Mesendoderm (in vitro differentiated cells): ENCODE results near the gene PPP1R14C.

Experiments used
- DNase-seq: peaks from one replicate; pipeline ENCODE4 v3.0.0; 2013
- H2AK5ac ChIP-seq: 2 replicates; pipeline ENCODE4 v1.6.1; 2013; ENCODE audit warnings: low read length, inconsistent platforms
- H2BK120ac ChIP-seq: 2 replicates; pipeline ENCODE4 v1.6.1; 2013; ENCODE audit warnings: low read depth, mild to moderate bottlenecking, low read length, moderate library complexity, mixed read lengths
- H2BK15ac ChIP-seq: replicated peaks from 2 replicates; pipeline ENCODE4 v1.6.1; 2013; ENCODE audit warnings: low read depth, mild to moderate bottlenecking, moderate library complexity
- H2BK5ac ChIP-seq: 2 replicates; pipeline ENCODE4 v1.6.1; 2013; ENCODE audit warnings: low read length, inconsistent platforms
- H3K18ac ChIP-seq: 2 replicates; pipeline ENCODE4 v1.6.1; 2013; ENCODE audit warnings: mild to moderate bottlenecking, low read length, mixed read lengths
- H3K23ac ChIP-seq: one replicate; pipeline ENCODE4 v1.6.1; 2013; ENCODE audit warnings: low read length
- H3K27ac ChIP-seq: 2 replicates; pipeline ENCODE4 v1.5.1; 2013; ENCODE audit warnings: low read depth, mild to moderate bottlenecking, inconsistent platforms, low read length, moderate library complexity
- H3K27me3 ChIP-seq: 2 replicates; pipeline ENCODE4 v1.6.1; 2013; ENCODE audit warnings: low read length, control low read depth, mild to moderate bottlenecking, inconsistent platforms; ENCODE audit not compliant: insufficient read depth, poor library complexity
- H3K36me3 ChIP-seq: 2 replicates; pipeline ENCODE4 v1.6.1; 2013; ENCODE audit warnings: low read length, inconsistent platforms; ENCODE audit not compliant: control insufficient read depth, insufficient read depth
- H3K4ac ChIP-seq: one replicate; pipeline ENCODE4 v1.6.1; 2013; ENCODE audit warnings: low read depth, mild to moderate bottlenecking, low read length, moderate library complexity
- H3K4me1 ChIP-seq: 2 replicates; pipeline ENCODE4 v1.6.1; 2013; ENCODE audit warnings: low read depth, low read length, inconsistent platforms; ENCODE audit not compliant: control insufficient read depth
- H3K4me2 ChIP-seq: 2 replicates; pipeline ENCODE4 v1.6.1; 2013; ENCODE audit warnings: low read length
- H3K4me3 ChIP-seq: 2 replicates; pipeline ENCODE4 v1.5.1; 2013; ENCODE audit warnings: mild to moderate bottlenecking, low read length
- H3K56ac ChIP-seq: one replicate; pipeline ENCODE4 v1.6.1; 2013; ENCODE audit warnings: low read length
- H3K79me1 ChIP-seq: 2 replicates; pipeline ENCODE4 v1.6.1; 2013; ENCODE audit warnings: low read length, inconsistent platforms
- H3K79me2 ChIP-seq: 2 replicates; pipeline ENCODE4 v1.6.1; 2013; ENCODE audit warnings: mild to moderate bottlenecking, low read length; ENCODE audit not compliant: control insufficient read depth, insufficient read depth
- H3K9ac ChIP-seq: 2 replicates; pipeline ENCODE4 v1.6.1; 2013; ENCODE audit warnings: low read length, inconsistent platforms
- H4K5ac ChIP-seq: one replicate; pipeline ENCODE4 v1.6.1; 2013; ENCODE audit warnings: low read length
- H4K8ac ChIP-seq: one replicate; pipeline ENCODE4 v1.6.1; 2013; ENCODE audit warnings: low read depth, mild to moderate bottlenecking, control low read depth, low read length, moderate library complexity
- WGBS: extraction: QIAGEN DNeasy Blood & Tissue Kit; methylation state at CpG from one replicate; pipeline ENCODE4 v1.1.7; 2013; ENCODE audit warnings: low lambda C conversion rate, missing lambda C conversion rate; ENCODE audit not compliant: insufficient coverage; ENCODE audit errors: extremely low coverage; 5-methylcytosine and 5-hydroxymethylcytosine counted together

Gene PPP1R14C

DNA sequence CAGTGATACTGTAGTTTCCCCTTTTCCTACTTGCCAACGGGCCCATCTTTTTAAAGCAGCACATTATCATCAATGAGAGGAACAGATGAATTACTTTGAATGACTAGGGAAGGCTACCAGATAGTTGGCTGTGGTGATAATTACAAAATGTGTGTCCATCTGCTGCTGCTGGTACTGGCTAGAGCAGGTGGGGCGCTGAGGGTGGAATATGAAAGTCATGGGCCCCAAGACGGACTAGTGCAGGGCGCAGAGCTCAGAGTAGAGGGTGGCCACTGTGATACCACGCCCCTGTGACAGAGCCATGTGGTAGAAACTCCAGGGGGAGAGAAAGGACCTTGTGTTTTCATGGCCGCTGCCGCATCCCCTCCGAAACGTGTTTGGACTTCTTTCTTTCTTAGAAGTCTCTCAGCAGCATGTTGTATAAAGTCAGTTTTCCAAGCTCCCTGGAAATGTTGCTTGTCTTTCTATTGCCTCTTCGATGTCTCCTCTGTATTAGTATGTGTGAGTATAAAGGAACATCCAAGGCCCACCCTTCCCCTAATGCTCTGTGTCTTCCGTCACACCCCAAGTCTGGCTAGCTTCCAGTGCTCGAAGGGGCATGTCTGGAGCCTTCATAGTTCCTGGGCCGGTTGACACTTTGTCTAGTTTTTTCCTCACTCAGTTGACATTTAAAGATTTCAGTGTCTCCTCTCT is 88.1 kb downstream of the PPP1R14C start:
- H3K4ac ChIP-seq = no peak overlapping the region
- no peak overlapping the region for H2BK15ac ChIP-seq
- no peak overlapping the region for H4K8ac ChIP-seq
- H3K36me3 ChIP-seq = no peaks in the 10 kb centered on the region
- H2BK5ac ChIP-seq = no peak overlapping the region
- no CpG with 5 or more reads among the region's 13 CpGs for WGBS
- H3K4me2 ChIP-seq = no peak overlapping the region
- no peaks in the 10 kb centered on the region for H3K79me2 ChIP-seq
- no peak overlapping the region for H3K56ac ChIP-seq
- H2BK120ac ChIP-seq = no peak overlapping the region
- no peak for DNase-seq
- H3K23ac ChIP-seq = no peak overlapping the region
- no peaks in the 10 kb centered on the region for H3K27me3 ChIP-seq
- peaks cover 2% of the 10 kb centered on the region for H3K4me1 ChIP-seq
- H3K79me1 ChIP-seq = no peaks in the 10 kb centered on the region
- H3K18ac ChIP-seq = no peak overlapping the region
- H3K27ac ChIP-seq = no peak overlapping the region
- no peak overlapping the region for H3K4me3 ChIP-seq
- H4K5ac ChIP-seq = no peak overlapping the region
- H3K9ac ChIP-seq = no peak overlapping the region
- H2AK5ac ChIP-seq = no peak overlapping the region

DNA sequence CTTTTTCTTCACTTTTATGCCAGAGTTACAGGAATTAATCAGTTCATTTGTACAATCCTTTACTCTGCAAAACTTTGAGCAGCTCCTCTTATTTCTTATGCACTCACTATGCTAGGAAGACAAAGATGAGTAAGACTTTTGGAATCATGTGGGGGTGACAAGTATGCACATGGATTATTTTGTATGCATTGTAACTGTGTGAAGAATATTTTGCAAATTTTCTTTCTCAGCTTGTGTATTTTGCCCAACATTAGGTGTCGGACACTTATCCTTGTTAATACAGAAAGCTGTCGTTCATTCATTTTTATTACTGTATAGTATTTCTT is 88.6 kb downstream of the PPP1R14C start:
- H3K79me2 ChIP-seq = no peaks in the 10 kb centered on the region
- H3K4me2 ChIP-seq = no peak overlapping the region
- H3K27me3 ChIP-seq = no peaks in the 10 kb centered on the region
- H3K27ac ChIP-seq = no peak overlapping the region
- no peak overlapping the region for H3K4me3 ChIP-seq
- no peaks in the 10 kb centered on the region for H3K79me1 ChIP-seq
- H2BK15ac ChIP-seq = no peak overlapping the region
- no CpG with 5 or more reads among the region's 2 CpGs for WGBS
- no peak overlapping the region for H3K4ac ChIP-seq
- H2AK5ac ChIP-seq = no peak overlapping the region
- no peak overlapping the region for H4K5ac ChIP-seq
- no peak overlapping the region for H2BK120ac ChIP-seq
- no peak for DNase-seq
- H3K23ac ChIP-seq = no peak overlapping the region
- no peak overlapping the region for H3K9ac ChIP-seq
- no peak overlapping the region for H3K18ac ChIP-seq
- H3K4me1 ChIP-seq = peaks cover 2% of the 10 kb centered on the region
- no peak overlapping the region for H4K8ac ChIP-seq
- no peak overlapping the region for H3K56ac ChIP-seq
- H3K36me3 ChIP-seq = no peaks in the 10 kb centered on the region
- no peak overlapping the region for H2BK5ac ChIP-seq

DNA sequence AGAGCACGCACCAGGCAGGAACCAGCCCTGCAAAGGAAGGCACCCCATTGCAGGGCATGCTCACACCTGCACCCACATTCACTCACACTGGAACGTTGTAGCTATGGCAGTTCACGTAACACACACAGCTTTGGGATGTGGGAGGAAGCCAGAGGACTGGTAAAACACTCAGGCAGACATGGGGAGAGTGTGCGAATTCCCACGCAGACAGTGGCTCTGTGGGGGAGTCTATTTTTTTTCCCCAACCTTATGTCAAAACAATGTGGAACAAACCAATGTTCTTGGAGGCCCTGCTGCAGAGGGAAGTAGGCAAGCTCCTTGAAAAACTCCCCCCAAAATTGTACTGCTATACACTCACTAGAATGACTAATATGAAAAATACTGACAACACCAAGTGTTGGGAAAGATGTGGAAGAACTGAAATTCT is 91.0 kb downstream of the PPP1R14C start:
- Histone ChIP-seq H3K4me1 (peaks cover 2% of the 10 kb centered on the region), H3K4me3 (no peak overlapping the region), H2BK15ac (no peak overlapping the region), H3K27ac (no peak overlapping the region), H4K8ac (no peak overlapping the region), H3K56ac (no peak overlapping the region), H3K79me2 (no peaks in the 10 kb centered on the region), H2BK120ac (no peak overlapping the region), H3K23ac (no peak overlapping the region), H3K4ac (no peak overlapping the region), H3K79me1 (no peaks in the 10 kb centered on the region), H3K27me3 (no peaks in the 10 kb centered on the region), H3K18ac (no peak overlapping the region), H3K4me2 (no peak overlapping the region), H2AK5ac (no peak overlapping the region), H4K5ac (no peak overlapping the region), H3K36me3 (no peaks in the 10 kb centered on the region), H2BK5ac (no peak overlapping the region), H3K9ac (no peak overlapping the region)
- DNase-seq = no peak
- no CpG with 5 or more reads among the region's 5 CpGs for WGBS

DNA sequence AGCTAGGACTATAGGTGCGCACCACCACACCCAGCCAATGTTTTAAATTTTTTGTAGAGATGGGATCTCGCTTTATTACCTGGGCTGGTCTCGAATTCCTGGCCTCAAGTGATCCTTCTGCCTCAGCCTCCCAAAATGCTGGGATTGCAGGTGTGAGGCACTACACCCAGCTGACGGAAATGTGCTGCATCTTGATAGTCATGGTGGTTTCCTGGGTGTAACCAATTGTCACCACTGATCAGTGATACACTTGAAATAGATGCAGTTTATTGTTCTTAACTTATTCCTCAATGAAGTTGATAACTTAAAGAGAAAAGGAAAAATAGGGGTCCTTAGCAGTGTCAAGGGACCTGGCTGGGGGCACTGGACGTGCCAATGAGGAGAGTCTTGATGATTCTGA is 92.4 kb downstream of the PPP1R14C start:
- no peak overlapping the region for H4K8ac ChIP-seq
- H3K23ac ChIP-seq = no peak overlapping the region
- H3K36me3 ChIP-seq = no peaks in the 10 kb centered on the region
- DNase-seq = no peak
- no peak overlapping the region for H2BK15ac ChIP-seq
- no peak overlapping the region for H3K56ac ChIP-seq
- WGBS = no CpG with 5 or more reads among the region's 5 CpGs
- H2BK120ac ChIP-seq = no peak overlapping the region
- no peak overlapping the region for H3K4ac ChIP-seq
- H3K4me1 ChIP-seq = no peaks in the 10 kb centered on the region
- no peak overlapping the region for H3K18ac ChIP-seq
- H3K79me2 ChIP-seq = no peaks in the 10 kb centered on the region
- no peak overlapping the region for H4K5ac ChIP-seq
- no peak overlapping the region for H3K9ac ChIP-seq
- H2BK5ac ChIP-seq = no peak overlapping the region
- H2AK5ac ChIP-seq = no peak overlapping the region
- H3K79me1 ChIP-seq = no peaks in the 10 kb centered on the region
- no peak overlapping the region for H3K4me2 ChIP-seq
- H3K27ac ChIP-seq = no peak overlapping the region
- H3K4me3 ChIP-seq = no peak overlapping the region
- no peaks in the 10 kb centered on the region for H3K27me3 ChIP-seq

DNA sequence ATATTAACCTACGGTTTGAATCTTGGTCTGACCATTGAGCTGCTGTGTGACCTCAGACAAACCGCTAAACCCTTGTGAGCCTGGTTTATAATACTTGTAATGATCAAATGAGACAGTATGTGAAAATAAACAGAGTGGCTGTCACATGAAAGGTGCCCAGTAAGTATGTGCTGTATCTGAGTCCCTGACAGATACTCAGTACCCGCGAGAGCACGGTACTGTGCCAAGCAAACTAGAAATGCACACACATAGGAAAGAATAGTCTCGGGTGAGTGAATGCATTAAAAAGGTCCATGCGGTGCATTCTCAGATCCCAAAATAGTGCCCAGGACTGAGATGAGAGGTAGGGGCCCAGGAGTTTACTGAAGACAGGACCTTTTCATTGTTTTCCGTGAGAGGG is 93.3 kb downstream of the PPP1R14C start:
- Histone ChIP-seq H3K4me3 (no peak overlapping the region), H2BK120ac (no peak overlapping the region), H3K56ac (no peak overlapping the region), H2BK5ac (no peak overlapping the region), H4K5ac (no peak overlapping the region), H3K4me1 (no peaks in the 10 kb centered on the region), H3K4me2 (no peak overlapping the region), H3K9ac (no peak overlapping the region), H2AK5ac (no peak overlapping the region), H3K4ac (no peak overlapping the region), H2BK15ac (no peak overlapping the region), H3K36me3 (no peaks in the 10 kb centered on the region), H3K18ac (no peak overlapping the region), H3K27ac (no peak overlapping the region), H3K79me1 (no peaks in the 10 kb centered on the region), H3K79me2 (no peaks in the 10 kb centered on the region), H3K27me3 (no peaks in the 10 kb centered on the region), H3K23ac (no peak overlapping the region), H4K8ac (no peak overlapping the region)
- no CpG with 5 or more reads among the region's 8 CpGs for WGBS
- no peak for DNase-seq

DNA sequence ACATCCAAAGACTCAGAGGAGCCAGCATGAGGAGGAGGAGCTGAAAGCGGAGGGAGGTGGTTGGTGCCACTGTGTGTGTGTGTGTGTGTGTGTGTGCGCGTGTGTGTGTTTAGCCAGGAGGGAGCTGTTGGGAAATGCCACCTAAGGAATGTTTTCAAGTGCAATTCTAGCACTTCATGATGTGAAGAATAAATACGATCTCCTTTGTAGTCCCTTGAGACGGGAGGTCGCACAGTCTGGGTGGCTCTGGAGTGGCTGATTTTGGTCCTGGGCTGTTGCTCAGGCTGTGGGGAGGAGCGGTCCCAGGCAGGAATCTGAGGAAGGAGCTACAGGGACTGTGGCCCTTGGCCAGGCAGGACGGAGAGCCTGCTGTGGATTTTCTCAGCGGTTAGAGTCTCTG is 93.7 kb downstream of the PPP1R14C start:
- no peak for DNase-seq
- Histone ChIP-seq H3K4me2 (no peak overlapping the region), H3K23ac (no peak overlapping the region), H3K27ac (no peak overlapping the region), H2BK120ac (no peak overlapping the region), H3K27me3 (no peaks in the 10 kb centered on the region), H3K36me3 (no peaks in the 10 kb centered on the region), H3K4ac (no peak overlapping the region), H3K79me1 (no peaks in the 10 kb centered on the region), H2AK5ac (no peak overlapping the region), H2BK5ac (no peak overlapping the region), H4K5ac (no peak overlapping the region), H2BK15ac (no peak overlapping the region), H3K4me3 (no peak overlapping the region), H3K79me2 (no peaks in the 10 kb centered on the region), H3K18ac (no peak overlapping the region), H3K9ac (no peak overlapping the region), H3K56ac (no peak overlapping the region), H4K8ac (no peak overlapping the region), H3K4me1 (no peaks in the 10 kb centered on the region)
- no CpG with 5 or more reads among the region's 9 CpGs for WGBS
